ENCODE data around the gene SETD4.

- TF ChIP-seq, protein P1, sequence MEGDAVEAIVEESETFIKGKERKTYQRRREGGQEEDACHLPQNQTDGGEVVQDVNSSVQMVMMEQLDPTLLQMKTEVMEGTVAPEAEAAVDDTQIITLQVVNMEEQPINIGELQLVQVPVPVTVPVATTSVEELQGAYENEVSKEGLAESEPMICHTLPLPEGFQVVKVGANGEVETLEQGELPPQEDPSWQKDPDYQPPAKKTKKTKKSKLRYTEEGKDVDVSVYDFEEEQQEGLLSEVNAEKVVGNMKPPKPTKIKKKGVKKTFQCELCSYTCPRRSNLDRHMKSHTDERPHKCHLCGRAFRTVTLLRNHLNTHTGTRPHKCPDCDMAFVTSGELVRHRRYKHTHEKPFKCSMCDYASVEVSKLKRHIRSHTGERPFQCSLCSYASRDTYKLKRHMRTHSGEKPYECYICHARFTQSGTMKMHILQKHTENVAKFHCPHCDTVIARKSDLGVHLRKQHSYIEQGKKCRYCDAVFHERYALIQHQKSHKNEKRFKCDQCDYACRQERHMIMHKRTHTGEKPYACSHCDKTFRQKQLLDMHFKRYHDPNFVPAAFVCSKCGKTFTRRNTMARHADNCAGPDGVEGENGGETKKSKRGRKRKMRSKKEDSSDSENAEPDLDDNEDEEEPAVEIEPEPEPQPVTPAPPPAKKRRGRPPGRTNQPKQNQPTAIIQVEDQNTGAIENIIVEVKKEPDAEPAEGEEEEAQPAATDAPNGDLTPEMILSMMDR (conservative IDR thresholded peaks at IDR 0.05; ENCODE audit: low read depth, low read length), result no peak
- no peak for TF ChIP-seq EZH2phosphoT487 (IDR thresholded peaks at IDR 0.05; ENCODE audit: borderline replicate concordance, low read length)
Observed at GRCh38 chr21:36044056-36044455, 16.3 kb downstream of the SETD4 start.
